Measurements from ENCODE around the gene CARD11.

Gene CARD11

DNA sequence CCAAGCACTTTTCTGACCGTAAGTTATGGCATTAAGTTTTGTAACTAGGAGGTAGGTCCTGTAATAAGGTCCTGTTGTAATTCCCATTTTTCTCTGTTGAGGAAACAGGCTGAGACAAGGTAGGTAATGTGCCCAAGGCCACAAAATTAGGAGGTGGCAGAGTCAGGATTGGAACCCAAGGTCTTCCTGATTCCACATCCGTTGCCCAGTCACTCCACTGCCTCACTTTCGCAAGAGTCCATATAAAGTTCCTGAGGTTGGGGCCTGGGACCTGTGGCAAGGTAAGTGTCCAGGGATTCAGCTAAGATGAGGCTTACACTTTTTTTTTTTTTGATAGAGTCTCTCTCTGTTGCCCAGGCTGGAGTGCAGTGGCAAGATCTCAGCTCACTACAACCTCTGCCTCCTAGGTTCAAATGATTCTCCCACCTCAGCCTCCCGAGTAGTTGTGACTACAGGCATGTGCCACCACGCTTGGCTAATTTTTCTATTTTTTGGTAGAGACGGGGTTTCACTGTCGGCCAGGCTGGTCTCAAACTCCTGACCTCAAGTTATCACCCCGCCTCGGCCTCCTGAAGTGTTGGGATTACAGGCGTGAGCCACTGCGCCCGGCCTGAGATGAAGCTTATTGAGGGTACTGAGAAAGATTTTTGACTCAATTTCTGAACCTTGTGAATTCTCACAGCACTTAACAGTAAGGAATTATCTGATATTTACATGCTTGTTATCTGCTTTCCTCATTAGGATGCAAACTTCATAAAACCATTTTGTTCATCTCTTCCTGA, 179.3 kb downstream of the CARD11 start:
- DNase-seq, result no peak

GRCh38 chr7:2863461-2864066, 180.1 kb downstream of the CARD11 start:
- no peak for DNase-seq

GRCh38 chr7:2862831-2863361, 180.8 kb downstream of the CARD11 start:
- DNase-seq, result no peak

- DNase-seq, result no peak
These were observed 182.2 kb downstream of the CARD11 start for GRCh38 chr7:2861509-2861908.

DNA sequence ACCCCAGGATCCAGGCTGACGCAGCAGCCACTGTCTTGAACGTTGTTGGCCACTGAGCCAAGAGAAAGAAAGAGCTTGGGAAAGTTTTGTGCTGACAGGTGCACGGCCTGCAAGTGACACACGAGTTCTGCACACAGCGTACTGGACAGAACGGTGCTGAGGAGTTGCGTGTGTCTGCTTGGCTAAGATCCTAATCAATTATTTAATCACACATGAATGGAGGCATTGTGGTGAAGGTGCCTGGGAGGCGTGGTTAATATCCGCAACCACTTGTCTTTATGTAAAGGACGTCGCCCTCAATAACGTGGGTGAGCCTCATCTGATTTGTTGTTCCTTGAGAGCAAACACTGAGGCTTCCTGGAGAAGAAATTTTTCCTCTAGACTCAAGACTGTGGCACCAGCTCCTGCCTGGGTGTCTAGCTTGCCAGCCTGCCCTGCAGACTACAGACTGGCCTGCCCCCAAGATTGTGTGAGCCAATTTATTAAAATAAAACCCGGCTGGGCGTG, 183.0 kb downstream of the CARD11 start:
- no peak for DNase-seq

DNA sequence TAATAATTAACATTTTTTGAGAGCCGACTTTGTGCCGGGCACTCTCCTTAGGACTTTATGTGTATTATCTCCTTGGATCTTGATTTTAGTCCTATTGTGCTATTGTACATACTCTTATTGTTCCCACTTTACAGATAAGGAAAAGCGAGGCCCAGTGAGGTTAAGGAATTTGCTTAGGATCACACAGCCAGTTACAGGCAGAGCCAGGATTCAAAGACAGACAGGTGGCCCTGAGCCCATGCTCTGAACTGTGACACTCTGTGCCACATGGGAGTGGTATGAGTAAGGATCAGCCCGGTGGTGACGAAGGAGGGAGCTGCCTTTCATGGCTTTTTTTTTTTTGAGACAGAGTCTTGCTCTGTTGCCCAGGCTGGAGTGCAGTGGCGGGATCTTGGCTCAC, 183.7 kb downstream of the CARD11 start:
- DNase-seq, result no peak

DNA sequence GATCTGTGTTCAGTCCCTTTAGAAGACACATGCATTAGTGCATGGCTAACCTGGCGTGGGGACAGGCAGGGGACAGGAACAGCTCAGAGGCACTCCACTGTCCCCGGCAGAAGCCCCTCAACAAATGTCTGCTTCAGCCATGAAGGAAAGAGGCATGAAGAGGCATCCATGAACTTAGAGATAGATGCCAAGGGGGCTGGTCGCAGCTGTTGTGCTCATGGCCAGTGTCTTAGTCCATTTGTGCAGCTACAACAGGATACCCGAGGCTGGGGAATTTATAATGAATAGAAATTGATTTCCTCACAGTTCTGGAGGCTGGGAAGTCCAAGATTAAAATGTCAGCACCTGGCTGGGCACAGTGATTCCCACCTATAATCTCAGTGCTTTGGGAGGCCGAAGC, 185.0 kb downstream of the CARD11 start:
- DNase-seq, result no peak

- peak; percentile 37 for DNase-seq
These were observed 187.1 kb downstream of the CARD11 start for GRCh38 chr7:2856388-2857169.
